ENCODE results near the gene LARP4B. TPM values are rescaled to one million over a fixed set of nuclear protein-coding genes. Genes with fewer than 3 reads are reported as not detected.

The LARP4B gene
- total RNA-seq, 1 donor from 2014 or later: 114 TPM

DNA sequence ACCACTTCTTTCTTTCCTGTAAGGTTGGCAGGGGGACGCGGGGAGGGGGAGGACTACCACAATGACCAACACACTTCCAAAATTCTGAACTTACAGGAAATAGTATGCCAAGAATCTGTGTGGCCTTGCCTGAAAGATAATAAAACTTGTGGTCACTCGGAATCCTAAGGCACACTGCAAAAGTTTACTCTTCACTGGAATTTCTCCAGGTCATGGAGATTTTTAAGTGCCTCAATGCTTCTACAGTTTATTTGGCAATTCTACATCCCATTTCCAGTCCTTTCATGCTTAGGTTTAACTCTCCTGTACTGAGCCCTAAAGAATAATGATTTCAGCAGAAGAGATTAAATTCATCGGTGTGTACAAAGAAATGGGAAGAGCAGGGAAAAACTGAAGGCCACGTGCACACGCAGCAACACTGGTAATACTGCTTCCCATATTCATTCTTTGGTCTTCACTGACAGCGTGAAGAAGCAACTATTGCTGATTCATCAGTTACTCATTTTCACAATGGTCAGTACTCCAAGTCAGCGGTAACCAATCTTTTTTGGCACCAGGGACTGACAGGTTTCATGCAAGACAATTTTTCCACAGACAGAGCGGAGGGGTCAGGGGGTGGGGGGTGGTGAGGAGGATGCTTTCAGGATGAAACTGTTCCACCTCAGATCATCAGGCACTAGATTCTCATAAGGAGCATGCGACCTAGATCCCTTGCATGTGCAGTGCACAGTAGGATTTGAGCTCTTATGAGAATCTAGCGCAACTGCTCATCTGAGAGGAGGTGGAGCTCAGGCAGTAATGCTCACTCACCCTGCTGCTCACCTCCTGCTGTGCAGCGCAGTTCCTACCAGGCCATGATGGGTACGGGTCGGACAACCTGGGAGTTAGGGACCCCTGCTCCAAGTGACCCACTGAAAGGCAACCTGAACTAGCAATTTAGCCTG is 9.8 kb downstream of the LARP4B start:
- Histone ChIP-seq H3K27ac (no peak overlapping the region), H3K9me3 (no peaks in the 10 kb centered on the region), H3K4me3 (no peak overlapping the region), H3K4me1 (peaks cover 67% of the 10 kb centered on the region), H3K27me3 (ENCODE audit: low read depth) (no peaks in the 10 kb centered on the region), H3K36me3 (peaks cover 22% of the 10 kb centered on the region)
- intact Hi-C loops (cut with DNase I): no loop called here
- ATAC-seq: no peak
- no peak for DNase-seq
- TF ChIP-seq, protein P1, sequence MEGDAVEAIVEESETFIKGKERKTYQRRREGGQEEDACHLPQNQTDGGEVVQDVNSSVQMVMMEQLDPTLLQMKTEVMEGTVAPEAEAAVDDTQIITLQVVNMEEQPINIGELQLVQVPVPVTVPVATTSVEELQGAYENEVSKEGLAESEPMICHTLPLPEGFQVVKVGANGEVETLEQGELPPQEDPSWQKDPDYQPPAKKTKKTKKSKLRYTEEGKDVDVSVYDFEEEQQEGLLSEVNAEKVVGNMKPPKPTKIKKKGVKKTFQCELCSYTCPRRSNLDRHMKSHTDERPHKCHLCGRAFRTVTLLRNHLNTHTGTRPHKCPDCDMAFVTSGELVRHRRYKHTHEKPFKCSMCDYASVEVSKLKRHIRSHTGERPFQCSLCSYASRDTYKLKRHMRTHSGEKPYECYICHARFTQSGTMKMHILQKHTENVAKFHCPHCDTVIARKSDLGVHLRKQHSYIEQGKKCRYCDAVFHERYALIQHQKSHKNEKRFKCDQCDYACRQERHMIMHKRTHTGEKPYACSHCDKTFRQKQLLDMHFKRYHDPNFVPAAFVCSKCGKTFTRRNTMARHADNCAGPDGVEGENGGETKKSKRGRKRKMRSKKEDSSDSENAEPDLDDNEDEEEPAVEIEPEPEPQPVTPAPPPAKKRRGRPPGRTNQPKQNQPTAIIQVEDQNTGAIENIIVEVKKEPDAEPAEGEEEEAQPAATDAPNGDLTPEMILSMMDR (IDR thresholded peaks at IDR 0.05): no peak

DNA sequence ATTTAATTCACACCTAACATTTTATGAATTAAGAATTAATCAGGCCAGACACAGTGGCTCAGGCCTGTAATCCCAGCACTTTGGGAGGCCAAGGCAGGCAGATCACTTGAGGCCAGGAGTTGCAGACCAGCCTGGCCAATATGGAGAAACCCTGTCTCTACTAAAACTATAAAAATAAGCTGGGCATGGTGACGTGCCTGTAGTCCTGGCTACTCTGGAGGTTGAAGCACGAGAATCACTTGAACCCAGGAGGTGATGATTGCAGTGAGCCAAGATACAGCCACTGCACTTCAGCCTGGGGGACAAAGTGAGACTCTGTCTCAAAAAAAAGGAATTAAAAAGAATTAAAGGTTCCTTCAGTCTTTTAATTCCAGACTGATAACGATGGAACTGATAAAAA is 11.1 kb downstream of the LARP4B start:
- H3K27me3 ChIP-seq (ENCODE audit: low read depth): no peaks in the 10 kb centered on the region
- no peaks in the 10 kb centered on the region for H3K9me3 ChIP-seq
- ATAC-seq: no peak
- TF ChIP-seq, protein P1 (IDR thresholded peaks at IDR 0.05): no peak
- H3K4me1 ChIP-seq: peaks cover 55% of the 10 kb centered on the region
- H3K27ac ChIP-seq: no peak overlapping the region
- DNase-seq: no peak
- intact Hi-C loops (cut with DNase I): no loop called here
- no peak overlapping the region for H3K4me3 ChIP-seq
- H3K36me3 ChIP-seq: peaks cover 13% of the 10 kb centered on the region

DNA sequence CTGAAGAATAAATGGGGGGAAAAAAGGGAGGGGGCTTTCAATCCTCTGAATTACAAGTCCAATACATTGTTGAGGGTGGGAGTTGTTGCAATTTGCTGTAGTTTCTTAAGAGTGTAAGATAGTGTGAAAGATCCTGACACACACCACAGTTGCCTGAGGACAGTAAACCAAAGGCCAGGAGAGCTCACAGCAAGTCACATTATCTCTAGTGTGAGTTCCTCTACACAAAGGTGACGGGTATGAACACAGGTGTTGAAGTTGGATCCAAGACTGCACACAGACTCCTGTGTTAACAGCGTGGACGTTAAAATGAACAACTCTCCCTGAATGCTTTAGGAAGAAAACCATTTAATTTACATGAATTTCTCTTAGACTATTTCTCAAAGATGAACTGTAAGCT is 12.0 kb downstream of the LARP4B start:
- DNase-seq (no peak), ATAC-seq (no peak)
- intact Hi-C loops (cut with DNase I): no loop called here
- Histone ChIP-seq H3K27me3 (ENCODE audit: low read depth) (no peaks in the 10 kb centered on the region), H3K9me3 (no peaks in the 10 kb centered on the region), H3K27ac (no peak overlapping the region), H3K4me1 (peaks cover 46% of the 10 kb centered on the region), H3K4me3 (no peak overlapping the region), H3K36me3 (peaks cover 8% of the 10 kb centered on the region)
- TF ChIP-seq, protein P1 (IDR thresholded peaks at IDR 0.05): no peak

DNA sequence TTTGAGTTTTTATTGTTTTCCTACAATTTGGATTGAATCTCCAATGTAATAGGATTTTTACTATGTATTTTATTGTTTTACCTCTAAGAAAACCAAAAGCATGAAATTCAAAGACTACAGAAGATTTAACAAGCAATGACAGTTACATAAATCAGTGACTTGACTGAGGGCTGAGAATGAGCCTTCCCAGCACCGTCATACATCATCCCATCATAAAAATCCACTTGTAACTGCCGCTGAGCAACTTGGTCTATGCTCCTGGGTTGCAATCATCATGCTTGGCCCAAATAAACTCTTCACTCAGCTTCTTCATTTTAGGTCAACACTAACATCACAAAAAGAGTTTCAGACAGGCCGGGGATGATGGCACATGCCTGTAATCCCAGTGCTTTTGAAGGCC is 13.5 kb downstream of the LARP4B start:
- TF ChIP-seq, protein P1 (IDR thresholded peaks at IDR 0.05): no peak
- Histone ChIP-seq H3K27ac (no peak overlapping the region), H3K4me1 (peaks cover 32% of the 10 kb centered on the region), H3K27me3 (ENCODE audit: low read depth) (no peaks in the 10 kb centered on the region), H3K36me3 (peaks cover 6% of the 10 kb centered on the region), H3K4me3 (no peak overlapping the region), H3K9me3 (no peaks in the 10 kb centered on the region)
- no peak for DNase-seq
- no peak for ATAC-seq
- intact Hi-C loops (cut with DNase I): no loop called here

DNA sequence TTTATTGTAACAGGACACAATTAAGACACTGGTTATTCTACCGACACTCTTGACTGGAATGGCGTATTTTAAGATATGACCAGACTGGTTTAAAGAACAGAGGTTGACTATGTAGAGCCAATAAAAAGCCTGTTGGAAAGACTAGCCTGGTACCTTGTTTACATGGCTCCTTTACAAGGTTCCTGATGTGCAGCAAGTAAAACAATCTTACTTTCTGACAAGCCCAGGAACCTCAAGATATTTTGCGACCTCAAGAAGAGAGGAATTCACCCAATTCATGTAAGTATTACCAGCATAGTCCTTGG is 14.1 kb downstream of the LARP4B start:
- Histone ChIP-seq H3K4me3 (no peak overlapping the region), H3K27me3 (ENCODE audit: low read depth) (no peaks in the 10 kb centered on the region), H3K4me1 (peaks cover 28% of the 10 kb centered on the region), H3K27ac (no peak overlapping the region), H3K9me3 (no peaks in the 10 kb centered on the region), H3K36me3 (peaks cover 6% of the 10 kb centered on the region)
- no peak for ATAC-seq
- TF ChIP-seq, protein P1 (IDR thresholded peaks at IDR 0.05): no peak
- intact Hi-C loops (cut with DNase I): no loop called here
- DNase-seq: no peak

Data from lower lobe of right lung (tissue), 2 donors.